GM21576 (cell line): Measurements from ENCODE around the gene COG8.
"Not testable (repeated sequence)": the region's sequence is repeated elsewhere in the genome, so short reads cannot be mapped to it uniquely, and the experiment has no call there.

Experiments used
- ATAC-seq: cut with Tn5 transposase; IDR thresholded peaks from one replicate; pipeline ENCODE4 v1.9.1; 2021; ENCODE audit warnings: mild to moderate bottlenecking, moderate library complexity; ENCODE audit not compliant: unreplicated experiment

COG8 gene, protein sequence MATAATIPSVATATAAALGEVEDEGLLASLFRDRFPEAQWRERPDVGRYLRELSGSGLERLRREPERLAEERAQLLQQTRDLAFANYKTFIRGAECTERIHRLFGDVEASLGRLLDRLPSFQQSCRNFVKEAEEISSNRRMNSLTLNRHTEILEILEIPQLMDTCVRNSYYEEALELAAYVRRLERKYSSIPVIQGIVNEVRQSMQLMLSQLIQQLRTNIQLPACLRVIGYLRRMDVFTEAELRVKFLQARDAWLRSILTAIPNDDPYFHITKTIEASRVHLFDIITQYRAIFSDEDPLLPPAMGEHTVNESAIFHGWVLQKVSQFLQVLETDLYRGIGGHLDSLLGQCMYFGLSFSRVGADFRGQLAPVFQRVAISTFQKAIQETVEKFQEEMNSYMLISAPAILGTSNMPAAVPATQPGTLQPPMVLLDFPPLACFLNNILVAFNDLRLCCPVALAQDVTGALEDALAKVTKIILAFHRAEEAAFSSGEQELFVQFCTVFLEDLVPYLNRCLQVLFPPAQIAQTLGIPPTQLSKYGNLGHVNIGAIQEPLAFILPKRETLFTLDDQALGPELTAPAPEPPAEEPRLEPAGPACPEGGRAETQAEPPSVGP

GRCh38 chr16:69339289-69340094 is at the start of gene COG8, which contains the start of gene NIP7:
TSS of gene COG8 (minus strand) at chr16:69339564. CDS start at chr16:69339552, 12 bp downstream.
TSS of gene NIP7 (plus strand) at chr16:69339772. CDS start at chr16:69339830, 58 bp downstream.
- peak; percentile 81 for ATAC-seq

GRCh38 chr16:69386596-69386995 is 47.2 kb upstream of the COG8 start:
- no peak for ATAC-seq

- no peak for ATAC-seq
These were observed 45.6 kb upstream of the COG8 start for GRCh38 chr16:69384974-69385373.

DNA sequence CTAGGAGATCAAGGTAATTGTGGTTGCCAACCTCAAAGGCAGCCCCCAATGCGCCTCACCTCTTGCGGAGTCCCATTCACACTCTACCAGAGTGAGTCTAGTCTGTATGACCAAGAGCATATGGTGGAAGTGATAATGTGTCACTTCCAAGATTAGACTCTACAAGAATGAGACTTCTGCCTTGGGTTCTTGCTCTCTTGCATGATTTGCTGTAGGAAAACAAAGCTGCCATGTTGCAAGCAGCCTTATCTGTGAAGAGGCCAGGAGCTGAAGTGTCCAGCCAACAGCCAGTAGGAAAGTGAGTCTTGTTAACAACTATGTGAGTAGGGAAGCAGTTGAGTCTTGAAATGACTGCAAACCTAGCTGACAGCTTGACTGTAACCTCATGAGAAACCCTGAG is 43.1 kb upstream of the COG8 start:
- no peak for ATAC-seq

GRCh38 chr16:69381231-69381630 is 41.9 kb upstream of the COG8 start:
- no peak for ATAC-seq

DNA sequence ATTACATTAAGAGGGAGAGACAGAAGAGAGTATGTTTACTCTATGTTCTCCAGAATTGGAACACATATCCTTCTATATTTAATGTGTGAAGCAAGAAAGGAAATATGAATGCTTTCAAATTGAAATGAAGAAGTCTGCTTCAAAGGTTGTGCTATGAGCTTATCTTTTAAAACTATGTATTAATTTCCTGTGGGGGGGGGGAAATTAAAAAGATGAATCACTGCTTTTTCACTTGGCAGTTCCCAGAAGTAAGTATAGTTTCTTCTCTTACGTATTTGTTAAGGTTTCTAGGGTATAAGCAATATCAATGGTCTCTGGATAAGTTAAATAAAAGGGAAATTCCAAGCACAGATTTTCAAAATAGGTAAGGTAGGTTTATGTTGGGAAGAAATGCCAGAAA is 39.4 kb upstream of the COG8 start:
- no peak for ATAC-seq

- no peak for ATAC-seq
These were observed 38.7 kb upstream of the COG8 start for GRCh38 chr16:69378036-69378435.

GRCh38 chr16:69376393-69377059 is 37.2 kb upstream of the COG8 start:
- ATAC-seq, result no peak

DNA sequence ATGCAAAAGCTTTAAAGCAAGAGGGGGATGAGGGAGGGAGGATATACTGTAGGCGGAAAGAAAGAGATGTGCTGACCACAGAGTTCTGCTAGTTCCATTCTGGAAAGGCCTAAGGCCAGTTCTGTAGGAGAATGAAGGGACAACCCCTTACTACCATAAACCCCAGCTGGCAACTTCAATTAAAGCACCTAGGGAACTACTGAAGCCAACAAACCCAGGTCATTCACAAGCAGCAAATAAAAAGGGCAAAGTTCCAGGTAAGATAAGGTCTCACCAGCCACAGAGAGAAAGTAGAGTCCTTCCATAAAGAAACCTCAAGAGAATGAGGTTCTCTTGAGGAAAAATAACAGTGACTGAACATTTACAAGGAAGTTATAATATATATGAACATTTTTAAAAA is 33.7 kb upstream of the COG8 start:
- ATAC-seq, result no peak

DNA sequence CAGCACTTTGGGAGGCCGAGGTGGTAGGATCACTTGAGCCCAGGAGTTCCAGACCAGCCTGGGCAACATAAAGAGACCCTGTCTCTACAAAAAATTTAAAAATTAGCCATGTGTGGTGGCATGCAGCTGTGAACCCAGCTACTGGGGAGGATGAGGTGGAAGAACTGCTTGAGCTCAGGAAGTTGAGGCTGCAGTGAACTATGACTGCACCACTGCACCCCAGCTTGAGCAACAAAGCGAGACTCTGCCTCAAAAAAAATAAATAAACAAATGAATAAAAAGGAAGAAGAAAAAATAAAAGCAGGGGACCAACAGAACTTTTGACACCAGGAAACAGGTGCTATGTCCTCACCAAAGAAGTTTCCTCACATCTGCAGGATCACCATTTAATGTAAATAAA is 32.2 kb upstream of the COG8 start:
- no peak for ATAC-seq

- no peak for ATAC-seq
These were observed 29.5 kb upstream of the COG8 start for GRCh38 chr16:69368866-69369265.

- ATAC-seq, result no peak
These were observed 28.6 kb upstream of the COG8 start for GRCh38 chr16:69367980-69368379.

DNA sequence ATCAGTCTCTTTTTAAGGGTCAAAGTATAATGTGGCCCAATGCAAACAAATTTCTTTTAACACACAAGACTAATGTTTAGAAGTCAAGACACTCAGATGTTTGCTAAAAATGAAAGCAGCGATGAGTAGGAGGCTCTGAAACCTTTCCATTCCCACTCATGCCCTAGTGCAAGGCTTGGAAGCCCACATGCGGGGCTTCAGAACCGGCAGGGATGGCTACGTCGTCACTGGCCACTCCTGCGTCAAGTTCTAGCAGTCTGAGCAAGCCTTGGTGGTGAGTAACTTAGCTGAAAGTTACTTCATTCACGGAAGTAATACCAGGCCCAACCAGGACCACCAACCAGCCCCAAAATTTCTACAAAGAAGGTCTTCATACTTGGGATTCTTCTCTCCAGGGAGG is 27.1 kb upstream of the COG8 start:
- ATAC-seq, result no peak

GRCh38 chr16:69365901-69366300 is 26.5 kb upstream of the COG8 start:
- no peak for ATAC-seq

DNA sequence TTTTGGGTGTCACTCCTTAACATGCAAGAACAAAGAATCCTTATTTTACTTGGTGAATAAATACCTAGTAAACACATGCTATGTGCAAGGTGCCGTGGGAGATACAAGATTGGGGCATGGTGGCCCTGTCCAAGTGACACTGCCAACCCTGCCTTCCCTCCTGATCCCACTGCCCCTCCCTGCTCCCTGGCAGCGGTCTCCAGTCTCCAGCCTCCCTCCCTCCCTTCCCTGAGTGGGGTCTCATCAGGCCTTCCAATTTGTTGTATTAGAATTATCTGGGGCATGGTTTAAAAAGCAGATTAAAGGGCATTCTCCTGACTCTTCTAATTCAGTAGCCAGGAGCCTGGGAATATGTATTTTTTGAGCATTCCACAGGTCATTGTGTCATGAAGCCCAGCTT is 24.7 kb upstream of the COG8 start:
- ATAC-seq, result no peak

- no peak for ATAC-seq
These were observed 23.9 kb upstream of the COG8 start for GRCh38 chr16:69363281-69363717.

GRCh38 chr16:69360070-69360469 is 20.7 kb upstream of the COG8 start:
- not testable (repeated sequence) for ATAC-seq

DNA sequence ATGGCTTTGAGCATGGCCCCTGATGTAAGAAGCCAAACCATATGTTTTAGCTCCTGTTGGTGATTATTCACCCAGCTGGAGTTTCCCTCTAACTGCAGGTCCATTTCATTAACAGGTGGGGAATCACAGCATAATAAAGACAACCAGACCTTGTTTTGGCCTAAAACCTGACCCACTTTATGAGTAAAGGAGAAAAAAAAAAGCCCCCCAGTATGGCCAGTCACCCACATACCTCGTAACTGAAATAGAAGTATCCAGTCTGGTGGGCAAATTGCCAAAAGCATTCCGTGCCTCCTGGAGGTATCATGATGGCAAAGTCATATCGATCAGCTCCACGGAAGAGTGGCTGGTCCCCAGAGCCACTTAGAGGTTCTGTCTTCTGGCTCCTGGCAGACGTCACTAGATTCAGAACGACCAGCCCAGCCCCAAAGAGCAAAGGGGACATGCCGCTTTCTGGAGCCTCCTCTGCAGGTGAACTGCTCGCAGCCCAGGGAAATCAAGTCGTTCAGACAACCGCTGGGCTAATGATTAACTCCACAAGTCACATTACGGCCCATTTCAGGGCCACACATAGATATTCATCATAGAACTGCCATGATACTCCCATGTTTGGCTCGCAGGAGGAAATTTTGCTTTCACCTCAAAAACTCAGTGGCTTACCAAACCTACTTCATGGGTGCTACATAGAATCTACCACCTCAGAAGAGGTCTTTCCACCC is 12.1 kb upstream of the COG8 start, which contains the start of gene TMED6:
TMED6 (minus strand) TSS at position 478 of the 719 bp plus-strand sequence; CDS start at position 445, 33 bp downstream.
- no peak for ATAC-seq

DNA sequence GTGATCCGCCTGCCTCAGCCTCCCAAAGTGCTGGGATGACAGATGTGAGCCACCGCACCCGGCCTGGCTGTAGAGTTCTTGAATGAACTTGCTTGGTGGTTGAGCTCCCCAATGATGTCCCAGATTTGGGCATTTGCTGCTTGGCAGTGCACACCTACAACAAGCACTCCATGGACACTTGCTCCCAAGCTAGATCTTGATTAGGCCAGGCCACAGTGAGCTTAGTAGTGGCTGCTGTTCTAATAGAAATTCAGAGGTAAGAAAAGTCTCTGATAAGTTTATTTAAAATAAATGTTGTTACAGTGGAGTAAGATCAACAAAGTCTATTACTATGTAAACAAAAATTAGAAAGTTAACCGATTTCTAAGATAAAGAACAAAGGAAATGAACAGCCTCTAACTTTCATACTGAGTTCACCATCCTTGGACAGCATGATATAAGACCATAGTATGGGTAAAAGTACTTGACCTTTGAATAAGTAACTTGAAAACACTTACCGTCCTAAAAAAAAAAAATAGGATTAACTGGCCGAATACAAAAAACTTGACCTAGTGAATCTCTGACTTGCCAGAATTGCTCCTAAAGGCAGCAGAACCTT is 11.3 kb upstream of the COG8 start:
- no peak for ATAC-seq

DNA sequence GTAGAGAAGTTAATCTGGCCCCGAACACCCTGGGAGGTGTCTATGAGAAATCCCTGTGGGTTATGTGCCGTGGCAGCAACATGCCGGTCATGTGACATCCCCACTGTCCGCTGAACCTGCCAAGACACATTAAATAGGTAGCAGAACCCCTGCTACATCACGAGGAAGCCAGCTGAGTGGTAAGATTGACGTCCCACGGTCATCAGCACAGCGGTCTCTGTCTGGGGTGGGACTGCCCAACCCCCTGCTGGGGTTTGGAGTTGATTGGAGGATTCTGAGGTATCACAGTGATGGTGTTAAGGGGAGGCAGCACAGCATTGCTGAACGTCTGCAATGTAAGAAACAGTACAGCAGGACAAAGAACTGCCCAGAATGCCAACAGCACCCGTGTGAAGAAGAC is 10.2 kb upstream of the COG8 start:
- ATAC-seq, result no peak
